GM13977 (cell line): Measurements from ENCODE around the gene CLCN3.

Experiments
- DNase-seq: peaks from one replicate; pipeline ENCODE4 v3.0.0; 2012; ENCODE audit warnings: low spot score
- CTCF ChIP-seq: IDR thresholded peaks from 2 replicates; pipeline ENCODE4 v1.5.1; 2012; ENCODE audit warnings: mild to moderate bottlenecking, control low read depth; ENCODE audit not compliant: insufficient read depth; ENCODE audit errors: extremely low read depth, missing control alignments
- in situ Hi-C: fragments of 300-500 bp; cut with MboI; formaldehyde crosslinking; loops from one replicate; pipeline ENCODE4 v1.12.0; 2022; ENCODE audit warnings: low sequenced_read_pairs, low pct_unique_long_range_greater_than_20kb, mixed read lengths, inconsistent platforms; ENCODE audit not compliant: unreplicated experiment

Gene CLCN3

GRCh38 chr4:169593050-169593560 is 27.3 kb upstream of the CLCN3 start:
- DNase-seq: no peak
- TF ChIP-seq CTCF: no peak
- in situ Hi-C loops: no loop called here

GRCh38 chr4:169594560-169595195 is 25.7 kb upstream of the CLCN3 start:
- DNase-seq: no peak
- in situ Hi-C loops: no loop called here
- TF ChIP-seq CTCF: no peak

GRCh38 chr4:169601016-169601771 is 19.2 kb upstream of the CLCN3 start:
- TF ChIP-seq CTCF: no peak
- in situ Hi-C loops: loop anchor here (25.0 kb wide), 1 partner anchor 411 kb away; no protein-coding TSS in a partner anchor
- no peak for DNase-seq

- TF ChIP-seq CTCF: no peak
- no peak for DNase-seq
- in situ Hi-C loops: loop anchor here (25.0 kb wide), 1 partner anchor 409 kb away; no protein-coding TSS in a partner anchor
These were observed 17.1 kb upstream of the CLCN3 start for GRCh38 chr4:169603312-169603711.

- no peak for TF ChIP-seq CTCF
- in situ Hi-C loops: loop anchor here (25.0 kb wide), 1 partner anchor 408 kb away; no protein-coding TSS in a partner anchor
- no peak for DNase-seq
These were observed 16.1 kb upstream of the CLCN3 start for GRCh38 chr4:169604131-169604900.

- no peak for DNase-seq
- no peak for TF ChIP-seq CTCF
- in situ Hi-C loops: loop anchor here (25.0 kb wide), 1 partner anchor 407 kb away; no protein-coding TSS in a partner anchor
These were observed 15.5 kb upstream of the CLCN3 start for GRCh38 chr4:169604903-169605331.
